ENCODE data around the gene MRPL41. TPM values are rescaled to one million over a fixed set of nuclear protein-coding genes. Genes with fewer than 3 reads are reported as not detected.

The MRPL41 gene
- total RNA-seq, 1 experiment from 2014 or later: 66.6 TPM

- Histone ChIP-seq H3K27me3 (replicated peaks; ENCODE audit: insufficient read depth, low read depth, low read length, poor library complexity) (no peaks in the 10 kb centered on the region), H3K9me3 (ENCODE audit: low read depth, low read length, poor library complexity, severe bottlenecking) (no peaks in the 10 kb centered on the region), H3K4me1 (ENCODE audit: insufficient read depth, low read length, poor library complexity, severe bottlenecking) (peaks cover 20% of the 10 kb centered on the region), H3K27ac (ENCODE audit: low read depth, low read length, poor library complexity, severe bottlenecking) (no peak overlapping the region), H3K4me3 (ENCODE audit: low read depth, low read length, poor library complexity, severe bottlenecking) (no peak overlapping the region), H3K36me3 (ENCODE audit: insufficient read depth, low read length, poor library complexity, severe bottlenecking) (peaks cover 34% of the 10 kb centered on the region)
- TF ChIP-seq EZH2 (IDR thresholded peaks at IDR 0.05; ENCODE audit: borderline replicate concordance, low read depth, low read length, poor library complexity, severe bottlenecking): no peak
- TF ChIP-seq CTCF (conservative IDR thresholded peaks at IDR 0.05; ENCODE audit: low read depth, low read length): no peak
- ChIA-PET CTCF (interaction anchor here (0.6 kb wide), 1 partner anchor 144 kb away, joined by 3 read pairs; no protein-coding TSS in a partner anchor), POLR2A (ENCODE audit: low non-redundant PET) (no interaction called here)
- intact Hi-C loops (cut with micrococcal nuclease; ENCODE audit: unreplicated experiment): no loop called here
- DNase-seq (ENCODE audit: low spot score): no peak
- no TSS peak for BruUV-seq (replicated peaks)
Measured at GRCh38 chr9:137580209-137580953, 28.7 kb downstream of the MRPL41 start.

- no peak for DNase-seq (ENCODE audit: low spot score)
- BruUV-seq (replicated peaks): no TSS peak
- POLR2A ChIA-PET (ENCODE audit: low non-redundant PET): no interaction called here
- no peak overlapping the region for H3K27ac ChIP-seq (ENCODE audit: low read depth, low read length, poor library complexity, severe bottlenecking)
- no peak for TF ChIP-seq CTCF (conservative IDR thresholded peaks at IDR 0.05; ENCODE audit: low read depth, low read length)
- no peak for TF ChIP-seq EZH2 (IDR thresholded peaks at IDR 0.05; ENCODE audit: borderline replicate concordance, low read depth, low read length, poor library complexity, severe bottlenecking)
- intact Hi-C loops (cut with micrococcal nuclease; ENCODE audit: unreplicated experiment): no loop called here
- H3K4me1 ChIP-seq (ENCODE audit: insufficient read depth, low read length, poor library complexity, severe bottlenecking): peaks cover 20% of the 10 kb centered on the region
- CTCF ChIA-PET: no interaction called here
- H3K4me3 ChIP-seq (ENCODE audit: low read depth, low read length, poor library complexity, severe bottlenecking): no peak overlapping the region
- H3K9me3 ChIP-seq (ENCODE audit: low read depth, low read length, poor library complexity, severe bottlenecking): no peaks in the 10 kb centered on the region
- H3K27me3 ChIP-seq (replicated peaks; ENCODE audit: insufficient read depth, low read depth, low read length, poor library complexity): no peaks in the 10 kb centered on the region
- H3K36me3 ChIP-seq (ENCODE audit: insufficient read depth, low read length, poor library complexity, severe bottlenecking): peaks cover 34% of the 10 kb centered on the region
Measured at GRCh38 chr9:137580954-137581322, 29.3 kb downstream of the MRPL41 start.

GRCh38 chr9:137581361-137582285 lies 29.9 kb downstream of the MRPL41 start:
- ChIA-PET CTCF (no interaction called here), POLR2A (ENCODE audit: low non-redundant PET) (no interaction called here)
- no peak for DNase-seq (ENCODE audit: low spot score)
- Histone ChIP-seq H3K4me3 (ENCODE audit: low read depth, low read length, poor library complexity, severe bottlenecking) (no peak overlapping the region), H3K4me1 (ENCODE audit: insufficient read depth, low read length, poor library complexity, severe bottlenecking) (peaks cover 19% of the 10 kb centered on the region), H3K36me3 (ENCODE audit: insufficient read depth, low read length, poor library complexity, severe bottlenecking) (peaks cover 37% of the 10 kb centered on the region), H3K27ac (ENCODE audit: low read depth, low read length, poor library complexity, severe bottlenecking) (no peak overlapping the region), H3K27me3 (replicated peaks; ENCODE audit: insufficient read depth, low read depth, low read length, poor library complexity) (no peaks in the 10 kb centered on the region), H3K9me3 (ENCODE audit: low read depth, low read length, poor library complexity, severe bottlenecking) (no peaks in the 10 kb centered on the region)
- no peak for TF ChIP-seq EZH2 (IDR thresholded peaks at IDR 0.05; ENCODE audit: borderline replicate concordance, low read depth, low read length, poor library complexity, severe bottlenecking)
- TF ChIP-seq CTCF (conservative IDR thresholded peaks at IDR 0.05; ENCODE audit: low read depth, low read length): no peak
- intact Hi-C loops (cut with micrococcal nuclease; ENCODE audit: unreplicated experiment): no loop called here
- BruUV-seq (replicated peaks): no TSS peak

Measured in A673 (cell line).